Measurements from ENCODE around the gene ZCCHC24. TPM values are rescaled to one million over a fixed set of nuclear protein-coding genes. Genes with fewer than 3 reads are reported as not detected.

Gene ZCCHC24
- total RNA-seq, 1 experiment from 2014 or later: 3.8 TPM

DNA sequence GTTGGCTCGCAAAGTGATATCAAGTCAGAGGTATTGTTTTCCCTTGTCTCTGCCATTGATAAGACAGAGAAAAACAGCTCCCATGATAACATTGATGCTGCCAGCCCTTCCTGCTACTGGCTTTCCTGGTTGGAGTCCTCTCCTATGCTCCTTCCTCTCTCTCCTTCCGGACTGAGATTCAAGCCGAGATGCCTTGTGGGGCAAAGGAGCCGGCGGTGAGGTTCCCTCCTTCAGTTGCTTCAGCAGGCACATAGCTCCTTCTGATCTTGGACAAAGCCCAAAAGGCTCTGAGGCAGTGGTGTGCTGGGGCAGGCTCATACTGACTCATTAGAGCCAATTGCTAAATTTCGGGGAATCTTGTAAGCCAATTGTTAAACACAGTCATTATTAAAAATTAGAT is 8.8 kb upstream of the ZCCHC24 start:
- H3K4me2 ChIP-seq (ENCODE audit: insufficient read depth, insufficient read length, low read length): no peak overlapping the region
- no peak overlapping the region for H3K56ac ChIP-seq (ENCODE audit: insufficient read length, low read depth, low read length)
- H4K91ac ChIP-seq (ENCODE audit: insufficient read length, low read depth, low read length): no peak overlapping the region
- H3K14ac ChIP-seq (ENCODE audit: insufficient read depth, low read length): no peak overlapping the region
- H3K9me3 ChIP-seq (ENCODE audit: control insufficient read depth, low read depth, low read length): no peaks in the 10 kb centered on the region
- H2BK120ac ChIP-seq (ENCODE audit: low read depth, low read length, poor library complexity, severe bottlenecking): no peak overlapping the region
- H3K9ac ChIP-seq (ENCODE audit: extremely low read depth, insufficient read length, low read length): no peak overlapping the region
- H3K4me1 ChIP-seq (ENCODE audit: insufficient read depth, low read length): peaks cover 1% of the 10 kb centered on the region; the same call in 1 of the 2 replicates
- H3K27me3 ChIP-seq (ENCODE audit: insufficient read depth, low read length): no peaks in the 10 kb centered on the region
- Mint-ChIP-seq H3K36me3 (ENCODE audit: insufficient read depth in 1 of 3, low read depth in 3 of 3) (no peaks in the 10 kb centered on the region), H3K27ac (no peak overlapping the region), H3K4me1 (peaks cover 10 to 12% of the 10 kb centered on the region in 2 experiments), H3K9me3 (no peaks in the 10 kb centered on the region; a peak in 1 of 5 replicates), H3K27me3 (ENCODE audit: low read depth) (peaks cover 52% of the 10 kb centered on the region), H3K4me3 (no peak overlapping the region)
- no peaks in the 10 kb centered on the region for H3K79me2 ChIP-seq (ENCODE audit: insufficient read depth, low read length)
- H3K4ac ChIP-seq (ENCODE audit: low read depth, low read length): no peak overlapping the region
- no peak overlapping the region for H3K23ac ChIP-seq (ENCODE audit: insufficient read length, low read depth, low read length)
- H2BK12ac ChIP-seq (ENCODE audit: insufficient read length, low read depth, low read length): no peak overlapping the region
- H2BK15ac ChIP-seq (ENCODE audit: low read depth, low read length): no peak overlapping the region
- H2AK5ac ChIP-seq (ENCODE audit: insufficient read length, low read length): no peak overlapping the region
- no peak overlapping the region for H3T11ph ChIP-seq (ENCODE audit: low read length)
- H4K20me1 ChIP-seq (ENCODE audit: control insufficient read depth, insufficient read depth, insufficient read length): no peaks in the 10 kb centered on the region
- H3K27ac ChIP-seq (ENCODE audit: insufficient read length, low read depth, low read length): no peak overlapping the region
- TF ChIP-seq, protein P1, sequence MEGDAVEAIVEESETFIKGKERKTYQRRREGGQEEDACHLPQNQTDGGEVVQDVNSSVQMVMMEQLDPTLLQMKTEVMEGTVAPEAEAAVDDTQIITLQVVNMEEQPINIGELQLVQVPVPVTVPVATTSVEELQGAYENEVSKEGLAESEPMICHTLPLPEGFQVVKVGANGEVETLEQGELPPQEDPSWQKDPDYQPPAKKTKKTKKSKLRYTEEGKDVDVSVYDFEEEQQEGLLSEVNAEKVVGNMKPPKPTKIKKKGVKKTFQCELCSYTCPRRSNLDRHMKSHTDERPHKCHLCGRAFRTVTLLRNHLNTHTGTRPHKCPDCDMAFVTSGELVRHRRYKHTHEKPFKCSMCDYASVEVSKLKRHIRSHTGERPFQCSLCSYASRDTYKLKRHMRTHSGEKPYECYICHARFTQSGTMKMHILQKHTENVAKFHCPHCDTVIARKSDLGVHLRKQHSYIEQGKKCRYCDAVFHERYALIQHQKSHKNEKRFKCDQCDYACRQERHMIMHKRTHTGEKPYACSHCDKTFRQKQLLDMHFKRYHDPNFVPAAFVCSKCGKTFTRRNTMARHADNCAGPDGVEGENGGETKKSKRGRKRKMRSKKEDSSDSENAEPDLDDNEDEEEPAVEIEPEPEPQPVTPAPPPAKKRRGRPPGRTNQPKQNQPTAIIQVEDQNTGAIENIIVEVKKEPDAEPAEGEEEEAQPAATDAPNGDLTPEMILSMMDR (conservative IDR thresholded peaks at IDR 0.05): no peak
- no CpG with 5 or more reads among the region's 6 CpGs for WGBS (ENCODE audit: extremely low coverage, insufficient read length, low lambda C conversion rate)
- DNase-seq: no peak
- H3K18ac ChIP-seq (ENCODE audit: insufficient read length, low read depth, low read length): no peak overlapping the region
- no peak overlapping the region for H4K5ac ChIP-seq (ENCODE audit: insufficient read length, low read depth, low read length)
- no peak overlapping the region for H4K8ac ChIP-seq (replicated peaks; ENCODE audit: insufficient read length, low read depth, low read length)
- no peak overlapping the region for H2AFZ ChIP-seq (ENCODE audit: low read length)
- H2BK20ac ChIP-seq (ENCODE audit: low read depth, low read length, poor library complexity, severe bottlenecking): no peak overlapping the region
- no peaks in the 10 kb centered on the region for H3K23me2 ChIP-seq (ENCODE audit: insufficient read length, low read depth, low read length, poor library complexity, severe bottlenecking)
- H2BK5ac ChIP-seq (ENCODE audit: insufficient read length, low read length): no peak overlapping the region
- H3K79me1 ChIP-seq (ENCODE audit: insufficient read depth, low read depth, low read length, poor library complexity, severe bottlenecking): no peaks in the 10 kb centered on the region
